ENCODE measurements around the gene UBASH3A.

The UBASH3A gene

DNA sequence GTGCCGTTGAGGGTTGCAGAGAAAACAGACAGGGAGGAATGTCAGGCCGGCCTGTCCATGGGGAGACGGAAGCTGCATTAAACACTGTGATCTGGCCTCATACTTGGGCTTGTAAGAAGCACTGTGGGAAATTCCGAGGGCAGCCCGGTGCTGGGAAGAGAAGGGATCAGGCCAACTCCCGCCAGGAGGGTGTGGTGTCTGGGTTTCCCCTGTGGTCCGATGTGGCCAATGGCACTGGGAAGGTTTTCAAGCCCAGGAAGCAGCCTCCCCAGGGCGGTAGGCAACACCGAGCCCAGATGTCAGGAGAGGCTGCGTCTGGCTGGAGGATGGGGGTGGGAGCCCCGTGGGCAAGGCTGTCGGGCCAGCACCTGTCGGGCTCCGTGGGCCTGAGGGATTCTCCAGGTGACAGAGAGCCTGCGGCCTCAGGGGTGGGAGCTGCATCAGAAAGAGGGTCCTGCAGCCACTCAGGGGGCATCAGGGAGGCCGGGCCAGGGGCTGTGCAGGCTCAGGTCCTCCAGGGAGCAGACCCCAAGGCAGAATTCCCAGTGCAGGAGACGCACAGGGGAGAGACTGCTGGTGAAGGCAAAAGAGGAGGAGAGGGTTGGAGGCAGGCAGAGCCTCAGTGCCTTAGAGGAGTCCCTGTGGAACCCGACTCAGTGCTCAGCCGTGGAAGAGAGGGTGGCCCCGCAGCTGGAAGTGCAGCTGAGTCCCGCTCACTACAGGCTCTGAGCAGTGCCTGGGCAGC lies 8.4 kb downstream of the UBASH3A start:
- DNase-seq (ENCODE audit: low read depth) = no peak

DNA sequence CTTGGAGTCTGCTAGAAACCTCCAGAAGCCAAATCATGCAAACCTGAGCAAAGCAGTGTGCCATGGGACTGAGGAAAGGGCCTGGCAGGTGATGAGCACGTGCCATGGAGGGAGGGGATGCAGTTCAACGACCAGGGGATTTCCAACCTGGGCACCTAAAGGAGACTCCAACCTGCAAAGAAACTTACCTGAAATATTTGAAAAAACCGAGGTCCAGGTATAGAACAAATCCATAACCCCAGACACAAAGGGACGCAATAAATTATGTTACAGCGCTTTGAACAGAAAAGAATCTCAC lies 8.9 kb downstream of the UBASH3A start:
- no peak for DNase-seq (ENCODE audit: low read depth)

DNA sequence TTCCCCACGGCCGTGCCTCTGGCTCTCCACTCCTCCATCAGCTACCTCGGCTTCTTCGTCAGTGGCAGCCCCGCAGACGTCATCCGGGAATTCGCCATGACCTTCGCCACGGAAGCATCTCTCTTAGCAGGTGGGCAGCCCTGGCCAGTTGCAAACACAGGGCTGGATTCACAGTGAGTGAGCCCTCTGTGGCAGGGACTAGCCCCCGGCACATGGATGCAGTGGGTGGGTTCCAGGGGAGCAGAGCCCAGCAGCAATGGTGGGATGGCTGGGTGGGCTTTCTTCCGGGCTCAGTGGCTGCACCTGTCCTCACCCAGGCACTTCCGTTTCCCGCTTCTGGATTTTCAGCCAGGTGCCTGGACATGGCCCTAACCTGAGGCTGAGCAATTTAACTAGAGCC lies 9.4 kb downstream of the UBASH3A start:
- DNase-seq (ENCODE audit: low read depth) = no peak

DNA sequence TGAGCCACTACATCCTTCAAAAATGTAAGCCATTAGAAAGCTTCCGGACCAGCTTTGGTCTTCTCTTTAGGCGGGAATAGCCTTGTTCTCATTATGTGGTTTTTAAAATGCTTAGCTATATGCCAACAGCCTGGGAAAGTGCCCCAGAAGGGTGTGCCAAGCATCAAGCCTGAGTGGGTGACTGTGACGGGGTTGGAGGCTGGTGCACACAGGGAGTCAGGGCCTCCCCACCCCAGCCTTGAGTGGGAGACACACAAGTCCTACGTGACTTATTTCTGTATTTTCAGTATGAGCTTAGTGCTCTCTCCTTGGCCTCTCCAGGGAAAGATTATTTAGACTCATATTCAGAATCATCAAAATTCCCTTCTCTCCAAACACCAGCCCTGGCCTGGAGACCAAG lies 9.8 kb downstream of the UBASH3A start:
- no peak for DNase-seq (ENCODE audit: low read depth)

DNA sequence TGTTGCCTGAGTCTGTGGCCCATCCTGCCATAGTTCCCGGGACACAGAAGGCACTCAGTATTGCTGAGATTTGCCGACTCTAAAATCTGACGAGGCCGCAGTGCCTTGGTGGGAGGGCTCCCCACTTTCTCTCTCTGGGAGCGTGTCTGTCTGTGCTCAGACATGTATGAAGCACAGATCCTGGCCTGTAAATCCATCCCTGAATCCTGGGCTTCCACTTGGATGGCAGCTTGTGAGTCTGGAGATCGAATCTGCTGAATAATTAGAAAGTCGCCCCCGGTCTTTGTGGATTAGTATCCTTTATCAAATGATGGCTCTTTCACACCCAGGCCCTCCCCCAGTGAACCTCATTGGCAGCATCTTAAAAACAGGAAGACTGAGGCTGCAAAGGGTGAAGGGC lies 10.4 kb downstream of the UBASH3A start:
- DNase-seq (ENCODE audit: low read depth) = no peak

DNA sequence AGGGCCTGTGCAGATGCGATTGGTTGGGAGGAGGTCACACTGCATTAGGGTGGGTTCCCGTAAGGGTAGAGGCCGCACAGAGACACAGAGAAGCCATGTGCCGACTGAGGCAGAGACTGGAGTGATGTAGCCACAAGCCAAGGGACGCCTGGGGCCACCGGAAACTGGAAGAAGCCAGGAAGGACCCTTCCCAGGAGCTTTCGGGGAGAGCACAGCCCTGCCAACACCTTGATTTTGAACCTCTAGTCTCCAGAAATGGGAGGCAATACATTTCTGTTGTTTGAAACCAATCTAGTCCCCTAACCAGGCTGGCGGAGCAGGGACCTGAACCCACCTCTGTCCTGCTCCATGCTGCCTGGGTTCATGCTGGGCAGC lies 10.8 kb downstream of the UBASH3A start:
- no peak for DNase-seq (ENCODE audit: low read depth)

DNA sequence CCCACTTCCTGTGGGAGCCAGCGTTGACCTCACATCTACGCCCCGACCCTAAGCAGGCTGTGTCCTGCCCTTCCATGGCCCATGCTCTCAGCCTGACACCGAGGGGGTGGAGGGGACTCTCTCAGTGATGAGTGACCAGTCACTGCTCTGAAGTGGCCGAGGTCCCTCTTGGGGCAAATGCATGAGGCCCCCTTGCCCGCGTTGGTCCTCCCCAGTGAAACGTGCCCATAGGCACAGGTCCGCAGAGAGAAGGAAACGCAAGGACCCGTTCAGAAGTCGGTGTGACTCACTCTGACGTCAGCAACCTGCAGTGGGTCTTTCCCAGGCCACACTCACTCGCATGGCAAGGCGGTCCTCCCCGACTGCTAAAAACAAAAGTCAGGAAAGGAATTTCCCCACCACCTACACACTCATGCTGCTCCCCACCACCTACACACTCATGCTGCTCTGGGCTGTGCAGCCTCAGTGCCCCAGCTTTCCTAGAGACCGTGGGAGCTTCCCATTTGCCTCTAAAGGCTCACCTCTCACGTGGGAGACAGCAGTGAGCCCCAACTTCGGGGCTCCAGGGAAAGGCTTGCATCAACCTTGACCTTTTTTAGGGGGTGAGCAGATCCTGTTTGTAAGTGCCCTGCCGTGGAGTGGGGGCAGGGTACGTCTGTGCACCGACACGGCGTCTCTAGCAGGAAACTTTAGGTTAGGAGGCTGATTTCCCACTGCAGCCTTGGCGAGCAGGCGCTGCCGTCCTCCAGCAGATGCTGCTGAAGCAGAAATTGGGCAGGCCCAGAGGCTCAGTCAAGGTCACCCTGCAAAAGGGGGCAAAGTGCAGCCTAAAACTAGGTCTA lies 11.4 kb downstream of the UBASH3A start:
- DNase-seq (ENCODE audit: low read depth) = peak; percentile 85

DNA sequence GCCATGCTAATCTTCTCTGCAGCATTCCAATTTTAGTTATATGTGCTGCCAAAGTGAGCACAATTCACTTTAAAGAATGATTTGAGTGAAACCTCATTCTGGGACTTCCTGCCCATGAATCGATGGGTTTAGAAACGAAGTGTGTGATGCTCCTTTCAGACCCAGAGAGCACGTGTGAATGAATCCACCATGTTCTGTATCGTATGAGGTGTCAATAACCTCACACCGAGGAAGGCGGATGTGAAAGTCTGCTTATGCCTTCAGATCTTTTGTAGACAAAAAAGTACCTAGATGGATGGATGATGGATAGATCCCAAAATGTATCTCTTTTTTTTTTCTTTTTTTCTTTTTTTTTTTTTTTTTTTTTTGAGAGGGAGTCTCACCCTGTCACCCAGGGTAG lies 13.8 kb downstream of the UBASH3A start:
- no peak for DNase-seq (ENCODE audit: low read depth)

DNA sequence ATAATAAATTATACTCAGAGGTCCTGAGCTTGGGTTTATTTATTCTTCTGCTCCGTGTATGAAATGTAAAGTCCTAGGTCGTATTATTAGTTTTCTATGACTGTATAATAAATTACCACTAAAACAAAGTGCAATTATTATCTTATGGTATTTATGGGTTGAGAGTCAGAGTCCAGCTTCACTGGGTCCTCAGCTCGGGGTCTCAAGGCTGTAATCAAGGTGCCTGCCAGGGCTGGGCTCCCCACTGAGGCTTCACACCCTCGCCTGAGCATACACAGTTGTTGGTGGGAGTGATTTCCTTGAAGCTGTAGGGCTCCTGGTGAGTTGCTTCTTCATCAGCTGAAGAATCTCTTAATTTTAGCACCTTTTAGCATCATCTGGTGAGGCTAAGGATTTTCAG lies 15.2 kb downstream of the UBASH3A start:
- DNase-seq (ENCODE audit: low read depth) = no peak

DNA sequence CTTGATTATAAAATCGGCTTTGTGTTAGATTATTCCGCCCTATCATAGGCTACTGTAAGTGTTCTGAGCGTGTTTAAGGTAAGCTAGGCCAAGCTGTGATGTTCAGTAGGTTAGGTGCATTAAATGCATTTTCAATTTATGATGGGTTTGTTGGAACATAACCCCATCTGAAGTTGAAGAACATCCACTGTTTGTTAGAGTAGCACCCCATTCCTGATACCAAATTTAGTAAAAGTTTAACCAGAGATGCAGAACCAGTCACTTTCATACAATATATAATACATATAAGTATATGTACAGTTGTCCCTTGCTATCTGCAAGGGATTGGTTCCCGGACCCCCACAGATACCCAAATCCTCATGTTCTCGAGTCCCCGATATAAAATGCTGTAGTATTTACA lies 16.1 kb downstream of the UBASH3A start:
- no peak for DNase-seq (ENCODE audit: low read depth)

DNA sequence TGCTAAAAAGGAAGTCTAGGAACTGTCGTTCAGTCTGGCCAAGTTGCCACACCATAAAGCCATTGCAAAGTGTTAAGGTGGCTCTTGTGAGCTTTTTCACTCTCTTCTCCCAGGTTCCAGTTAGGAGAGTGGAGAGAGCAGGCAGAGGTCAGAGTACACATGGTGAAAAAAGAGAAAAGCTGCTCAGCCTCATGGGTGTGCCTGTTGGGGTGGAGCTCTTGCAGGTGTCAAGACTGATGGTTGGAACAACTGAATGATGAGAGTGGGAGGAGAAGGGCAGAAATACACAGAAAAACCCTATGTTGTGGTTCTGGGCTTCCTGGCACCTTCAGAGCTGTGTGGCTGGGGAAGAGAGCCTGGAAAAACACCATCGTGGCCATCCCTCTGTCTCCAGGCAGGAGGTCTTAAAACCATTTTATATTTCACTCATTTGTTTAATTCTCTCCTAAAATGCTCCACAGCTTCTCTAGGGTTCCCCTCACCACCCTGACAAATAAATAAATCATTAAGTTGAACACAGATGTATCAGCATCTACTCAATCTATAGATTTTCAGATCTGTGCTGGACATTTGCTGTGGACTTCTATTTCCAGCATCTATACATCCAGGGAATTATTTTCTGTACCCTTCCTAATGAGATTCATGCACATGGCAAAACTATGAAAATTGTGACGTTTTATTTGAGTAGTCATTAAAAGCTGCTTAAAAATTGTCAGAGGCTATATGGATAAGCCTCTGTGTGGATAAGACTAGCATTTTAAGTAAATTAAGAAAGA lies 17.5 kb downstream of the UBASH3A start:
- DNase-seq (ENCODE audit: low read depth) = no peak

DNA sequence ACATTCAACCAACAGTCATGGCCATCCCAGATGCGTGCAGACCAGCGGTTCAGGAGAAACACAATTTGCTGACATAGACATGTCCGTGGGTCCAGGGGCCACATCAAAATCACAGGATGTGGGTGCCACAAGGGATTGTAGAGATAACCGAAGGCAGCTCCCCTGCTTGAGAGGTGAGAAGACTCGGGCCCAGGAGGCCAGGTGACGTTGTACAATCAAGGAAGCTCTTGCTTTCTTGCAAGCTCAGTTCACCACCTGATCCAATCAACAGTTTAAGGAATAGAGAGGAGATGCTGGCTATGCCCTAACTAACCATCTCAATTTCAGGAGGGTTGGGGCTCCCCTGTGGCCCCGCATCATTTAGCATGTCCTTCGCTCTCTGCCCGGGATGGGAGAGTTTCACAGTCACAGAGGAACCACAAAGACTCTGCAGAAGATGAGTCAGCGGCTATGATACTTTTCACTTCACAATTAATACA lies 19.5 kb downstream of the UBASH3A start:
- DNase-seq (ENCODE audit: low read depth) = no peak

DNA sequence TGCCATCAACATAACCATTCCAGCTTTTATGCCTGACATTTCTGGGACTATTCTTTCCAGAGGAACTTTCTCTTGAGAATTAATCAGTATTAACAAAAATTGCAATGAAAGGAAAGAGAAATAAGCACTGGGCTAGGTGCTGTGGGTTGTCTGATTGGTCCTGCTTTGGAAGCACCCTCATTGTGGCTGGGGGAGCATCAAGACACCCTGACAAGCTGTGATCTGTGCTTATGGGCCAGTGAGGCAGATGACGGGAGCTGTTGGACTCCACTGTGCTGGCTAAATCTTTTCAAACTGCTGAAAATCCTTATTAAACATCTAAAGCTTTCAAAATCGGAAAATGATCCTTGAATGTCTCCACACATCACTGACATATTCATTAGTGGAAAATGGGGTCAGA lies 20.0 kb downstream of the UBASH3A start:
- DNase-seq (ENCODE audit: low read depth) = no peak

DNA sequence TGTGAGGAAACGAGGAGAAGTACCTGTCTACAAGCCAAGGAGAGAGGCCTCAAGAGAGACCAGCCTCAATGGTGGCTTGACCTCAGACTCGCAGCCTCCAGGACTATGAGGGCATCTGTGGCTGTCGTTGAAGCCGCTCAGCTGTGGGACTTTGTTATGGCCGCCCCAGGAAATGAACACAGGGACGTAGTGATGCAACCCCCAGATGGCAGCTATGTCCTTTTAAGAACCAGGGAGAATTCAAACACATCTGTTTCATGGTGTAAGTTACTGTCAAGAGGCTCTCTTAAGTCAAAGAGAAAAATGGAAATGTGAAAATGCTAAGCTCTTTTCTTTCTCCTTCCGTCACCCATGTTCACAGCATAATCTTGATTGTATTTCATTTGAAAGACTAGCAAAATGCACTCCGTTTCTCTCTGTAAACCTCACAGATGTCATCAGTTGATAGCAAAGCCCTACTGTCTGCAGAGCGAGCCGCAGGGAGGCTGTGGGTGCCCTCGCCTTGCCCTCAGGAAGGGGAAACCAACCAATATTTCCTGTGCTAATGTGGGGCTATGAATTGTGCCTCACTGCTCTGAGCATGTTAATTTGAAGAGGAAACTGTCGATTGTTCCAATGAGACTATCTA lies 21.3 kb downstream of the UBASH3A start:
- DNase-seq (ENCODE audit: low read depth) = peak; percentile 57

DNA sequence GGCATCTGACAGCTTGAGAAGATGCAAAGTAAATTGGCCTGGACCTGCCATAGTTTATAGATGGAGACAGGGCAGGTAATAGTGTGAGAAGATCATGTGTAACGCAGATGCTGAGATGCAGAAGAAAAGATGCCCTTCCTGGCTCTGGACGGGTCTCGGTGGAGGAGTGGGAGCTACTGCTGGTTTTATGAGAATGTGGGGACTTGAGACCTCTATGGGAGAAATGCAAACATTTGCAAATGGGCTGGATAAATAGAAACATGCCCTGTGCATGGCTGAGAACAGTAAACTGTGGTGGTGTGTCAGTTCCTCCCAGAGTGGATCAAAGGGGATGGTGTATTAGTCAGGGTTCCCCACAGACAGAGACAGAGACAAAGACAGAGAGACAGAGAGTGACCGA lies 21.9 kb downstream of the UBASH3A start:
- DNase-seq (ENCODE audit: low read depth) = no peak

DNA sequence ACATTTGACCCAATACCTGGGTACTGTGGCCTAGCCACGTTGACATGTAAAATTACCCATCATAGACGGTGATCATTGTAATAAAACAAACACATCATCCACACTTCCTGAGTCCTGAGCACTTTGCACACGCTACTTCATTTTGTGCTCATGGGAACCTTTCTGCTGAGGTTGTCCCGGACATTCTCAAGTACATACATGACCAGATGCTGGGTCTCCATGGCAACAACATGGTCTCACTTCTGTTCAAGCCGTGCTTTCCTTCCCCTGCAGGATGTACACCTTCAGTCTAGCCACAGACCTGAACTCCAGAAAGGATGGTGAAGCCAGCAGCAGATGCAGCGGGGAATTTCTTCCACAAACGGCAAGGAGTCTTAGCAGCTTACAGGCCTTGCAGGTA lies 22.7 kb downstream of the UBASH3A start:
- DNase-seq (ENCODE audit: low read depth) = no peak

DNA sequence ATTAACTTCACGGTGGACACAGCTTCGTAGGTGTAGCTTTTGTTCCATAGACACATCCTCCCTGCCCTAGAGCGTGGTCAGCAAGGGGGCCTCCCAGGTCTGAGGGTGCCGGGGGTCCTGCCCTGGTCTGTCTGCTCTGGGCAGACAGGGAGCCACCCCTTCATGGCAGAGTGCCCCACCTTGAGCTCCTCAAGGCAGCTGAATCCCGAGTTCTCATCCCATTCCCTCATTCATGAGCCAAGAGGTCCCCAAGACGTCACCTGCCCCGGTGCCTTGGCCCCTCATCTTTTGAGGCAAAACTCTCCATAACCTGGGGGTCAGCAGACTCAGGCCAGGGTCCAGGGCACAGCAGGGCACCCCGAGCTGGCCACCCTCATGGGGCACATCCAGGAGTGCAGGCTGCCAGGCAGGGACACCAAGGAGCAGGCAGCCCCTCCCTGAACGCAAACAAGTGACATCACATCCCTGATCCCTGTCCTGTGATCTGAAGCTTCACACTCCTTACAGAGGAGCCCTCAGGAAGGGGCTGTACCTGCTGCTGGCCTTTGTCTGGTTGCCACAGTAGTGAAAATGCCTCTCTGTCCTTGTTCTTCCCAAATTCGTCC lies 23.3 kb downstream of the UBASH3A start:
- no peak for DNase-seq (ENCODE audit: low read depth)

DNA sequence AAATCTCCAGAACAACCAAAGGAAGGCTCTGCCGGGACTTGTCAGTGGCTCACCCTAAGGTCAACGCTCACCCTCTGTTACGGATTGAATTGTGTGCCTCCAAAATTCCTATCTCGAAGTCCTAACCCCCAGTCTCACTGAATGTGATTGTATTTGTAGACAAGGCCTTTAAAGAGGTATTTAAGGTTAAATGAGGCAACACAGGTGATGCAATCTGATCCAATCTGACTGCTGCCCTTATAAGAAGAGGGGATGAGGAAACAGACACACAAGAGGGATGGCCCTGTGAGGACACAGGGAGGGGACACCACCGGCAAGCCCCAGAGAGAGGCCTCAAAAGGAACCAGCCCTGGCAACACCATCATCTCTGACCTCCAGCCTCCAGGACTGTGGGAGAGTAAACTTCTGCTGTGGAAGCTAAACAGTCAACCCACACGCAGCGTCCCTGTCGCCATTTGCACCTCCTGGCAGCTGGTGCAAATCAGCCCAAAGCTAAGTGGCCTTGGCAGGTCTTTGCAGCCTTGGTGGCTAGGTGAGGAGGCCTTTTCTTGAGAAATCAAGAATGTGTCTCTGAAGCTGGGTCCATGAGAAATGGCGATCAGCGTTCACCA lies 24.2 kb downstream of the UBASH3A start:
- no peak for DNase-seq (ENCODE audit: low read depth)

DNA sequence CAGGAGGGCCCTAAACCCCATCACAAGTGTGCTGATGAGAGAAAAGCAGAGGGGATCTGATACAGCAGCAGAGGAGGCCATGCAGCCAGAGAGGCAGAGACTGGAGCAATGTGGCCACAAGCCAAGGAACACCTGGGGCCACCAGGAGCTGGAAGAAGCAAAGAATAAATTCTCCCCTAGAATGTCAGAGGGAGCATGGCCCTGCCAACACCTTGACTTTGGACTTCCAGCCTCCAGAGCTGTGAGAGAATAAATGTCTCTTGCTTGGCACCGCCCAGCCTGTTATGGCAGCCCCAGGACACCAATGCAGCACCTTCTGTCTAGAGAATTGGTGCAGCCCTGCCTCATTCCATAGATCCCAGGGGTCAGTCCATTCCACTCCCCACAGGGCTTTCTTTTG lies 25.3 kb downstream of the UBASH3A start:
- DNase-seq (ENCODE audit: low read depth) = no peak

DNA sequence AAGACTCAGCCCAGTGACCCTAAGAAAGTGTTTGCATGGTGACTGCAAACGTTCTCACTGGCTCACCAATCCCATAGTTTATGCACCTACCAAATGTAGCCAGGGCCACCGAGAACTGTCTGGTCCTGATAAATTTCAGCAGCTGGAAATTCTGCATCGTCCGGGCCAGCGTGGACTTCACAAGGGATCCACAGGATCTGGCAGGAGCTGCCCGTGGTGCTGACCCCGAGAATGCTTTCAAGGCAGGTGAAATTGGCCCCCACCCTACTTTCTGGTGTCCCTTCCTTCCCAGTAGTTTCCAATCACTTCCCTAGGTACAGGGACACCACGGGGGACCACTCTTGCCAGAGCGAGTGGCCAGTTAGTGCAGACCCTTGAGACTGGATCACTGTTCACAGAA lies 26.2 kb downstream of the UBASH3A start:
- DNase-seq (ENCODE audit: low read depth) = no peak

DNA sequence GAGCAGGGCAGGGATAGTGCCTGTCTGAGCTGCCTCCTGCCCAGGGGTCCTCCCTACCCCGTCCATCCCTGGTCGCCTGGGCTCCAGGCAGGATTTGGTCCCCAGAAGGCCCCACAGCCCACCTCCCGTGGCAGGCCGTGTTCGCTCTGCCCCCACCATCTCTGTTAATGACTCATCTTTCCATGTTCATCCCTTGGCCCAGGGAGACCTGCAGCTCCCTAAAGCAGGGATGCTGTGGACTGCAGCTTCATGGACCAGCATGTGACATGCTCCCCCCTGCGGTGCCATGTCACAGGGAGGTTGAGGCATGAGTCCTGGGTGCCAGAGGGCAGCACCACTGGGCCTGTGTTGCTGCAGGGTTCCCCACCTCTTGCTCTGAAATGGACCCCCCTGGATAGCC lies 26.8 kb downstream of the UBASH3A start:
- DNase-seq (ENCODE audit: low read depth) = no peak

DNA sequence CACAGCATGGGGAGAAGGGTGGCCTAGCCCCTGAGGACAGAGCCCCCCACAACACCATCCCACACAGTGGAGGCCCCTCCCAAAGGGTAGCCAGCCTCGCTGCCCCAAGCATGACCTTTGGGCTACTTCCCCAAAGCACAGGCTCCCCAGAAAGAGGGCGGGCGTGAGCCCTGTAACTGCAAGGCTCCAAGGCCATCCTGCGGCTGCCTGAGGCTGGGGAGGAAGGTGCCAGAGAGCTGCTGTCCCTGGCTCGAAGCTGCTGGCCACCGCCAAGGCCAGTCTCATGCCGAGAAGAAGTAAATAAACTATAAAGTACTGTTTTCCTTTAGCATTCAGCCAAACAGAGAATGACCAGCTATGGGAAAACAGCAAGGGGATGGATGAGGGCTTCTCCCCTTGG lies 27.5 kb downstream of the UBASH3A start:
- DNase-seq (ENCODE audit: low read depth) = no peak
